ENCODE measurements around the gene BCL2L11.

GRCh38 chr2:111205774-111206173 lies 85.1 kb downstream of the BCL2L11 start:
- no peak for TF ChIP-seq CTCF (IDR thresholded peaks at IDR 0.05; ENCODE audit: insufficient read depth, low read length)
- TF ChIP-seq POLR2AphosphoS5 (IDR thresholded peaks at IDR 0.05; ENCODE audit: low read depth) = no peak
- TF ChIP-seq REST (IDR thresholded peaks at IDR 0.05; ENCODE audit: insufficient replicate concordance, low read depth) = no peak
- no peak for TF ChIP-seq GABPA (IDR thresholded peaks at IDR 0.05; ENCODE audit: low read depth)

Measured in HL-60 (cell line).